Fibroblast of skin of abdomen (primary cell): ENCODE results near the gene SEC14L6.

Experiments used
- DNase-seq: peaks from one replicate; pipeline ENCODE4 v3.0.0-alpha.2; 2013

The SEC14L6 gene

GRCh38 chr22:30491381-30491780 is 55.2 kb downstream of the SEC14L6 start:
- DNase-seq, result no peak

DNA sequence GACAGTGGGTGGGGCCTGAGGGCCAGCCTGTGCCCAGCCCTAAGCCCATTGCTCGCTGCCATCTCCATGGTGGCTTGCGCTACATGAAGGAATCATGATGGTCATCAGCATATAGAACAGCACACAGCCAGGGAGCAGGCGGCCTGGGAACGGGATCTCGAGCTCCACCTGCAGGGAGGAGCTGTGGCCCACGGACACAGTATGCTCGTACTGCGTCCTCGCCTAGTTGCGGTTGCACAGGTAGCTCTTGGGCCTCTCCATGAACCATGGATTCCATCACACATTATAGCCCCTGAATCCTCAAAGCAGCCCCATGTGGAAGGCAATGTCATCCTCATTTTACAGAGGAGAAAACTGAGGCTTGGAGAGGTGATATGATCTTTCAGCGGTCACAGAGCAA is 56.1 kb downstream of the SEC14L6 start:
- DNase-seq, result no peak

DNA sequence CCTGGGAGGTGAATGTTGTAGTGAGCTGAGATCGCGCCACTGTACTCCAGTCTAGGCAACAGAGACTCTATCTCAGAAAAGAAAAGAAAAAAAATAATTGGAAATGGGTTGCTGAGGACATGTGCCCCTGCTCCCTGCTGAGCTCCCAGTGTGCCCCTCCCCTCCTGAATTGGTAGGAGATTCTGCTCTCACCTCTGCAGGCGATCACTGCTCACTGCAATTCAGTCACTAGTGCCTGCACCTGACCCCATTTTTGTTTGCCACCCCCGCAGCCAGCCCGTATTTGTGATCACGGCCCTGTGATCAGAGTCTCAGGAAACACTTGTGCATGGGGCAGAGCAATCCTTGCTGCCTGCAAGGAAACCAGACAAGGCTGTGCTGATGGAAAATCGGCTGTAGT is 58.4 kb downstream of the SEC14L6 start:
- no peak for DNase-seq

- no peak for DNase-seq
Measured at GRCh38 chr22:30486661-30487115, 59.9 kb downstream of the SEC14L6 start.

- DNase-seq, result no peak
Measured at GRCh38 chr22:30486118-30486517, 60.4 kb downstream of the SEC14L6 start.

GRCh38 chr22:30485362-30485988 is 61.1 kb downstream of the SEC14L6 start:
- DNase-seq, result peak; percentile 31

DNA sequence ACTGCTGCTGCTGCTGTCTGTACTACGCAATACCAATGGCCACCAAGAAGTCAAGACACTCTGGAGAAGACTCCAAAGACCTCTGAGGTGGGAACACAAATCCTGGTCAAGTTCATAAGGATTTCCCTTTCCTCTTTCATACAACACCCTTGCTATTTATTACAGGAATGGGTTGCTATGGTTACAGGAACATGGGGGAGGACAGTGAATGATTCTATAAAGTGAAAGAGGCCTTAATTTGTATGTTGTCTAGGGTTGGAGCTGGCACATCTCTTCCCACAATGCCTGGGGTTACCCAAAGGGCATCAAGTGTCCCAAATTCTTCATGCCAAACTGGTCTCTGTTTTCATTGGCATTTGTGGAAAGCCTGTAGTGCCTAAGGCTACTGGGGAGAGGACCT is 63.4 kb downstream of the SEC14L6 start:
- no peak for DNase-seq

- peak; percentile 22 for DNase-seq
Measured at GRCh38 chr22:30481711-30482110, 64.8 kb downstream of the SEC14L6 start.

- no peak for DNase-seq
Measured at GRCh38 chr22:30479981-30480380, 66.6 kb downstream of the SEC14L6 start.

- DNase-seq, result no peak
Measured at GRCh38 chr22:30474683-30475424, 71.7 kb downstream of the SEC14L6 start.

- DNase-seq, result no peak
Measured at GRCh38 chr22:30474121-30474520, 72.4 kb downstream of the SEC14L6 start.

DNA sequence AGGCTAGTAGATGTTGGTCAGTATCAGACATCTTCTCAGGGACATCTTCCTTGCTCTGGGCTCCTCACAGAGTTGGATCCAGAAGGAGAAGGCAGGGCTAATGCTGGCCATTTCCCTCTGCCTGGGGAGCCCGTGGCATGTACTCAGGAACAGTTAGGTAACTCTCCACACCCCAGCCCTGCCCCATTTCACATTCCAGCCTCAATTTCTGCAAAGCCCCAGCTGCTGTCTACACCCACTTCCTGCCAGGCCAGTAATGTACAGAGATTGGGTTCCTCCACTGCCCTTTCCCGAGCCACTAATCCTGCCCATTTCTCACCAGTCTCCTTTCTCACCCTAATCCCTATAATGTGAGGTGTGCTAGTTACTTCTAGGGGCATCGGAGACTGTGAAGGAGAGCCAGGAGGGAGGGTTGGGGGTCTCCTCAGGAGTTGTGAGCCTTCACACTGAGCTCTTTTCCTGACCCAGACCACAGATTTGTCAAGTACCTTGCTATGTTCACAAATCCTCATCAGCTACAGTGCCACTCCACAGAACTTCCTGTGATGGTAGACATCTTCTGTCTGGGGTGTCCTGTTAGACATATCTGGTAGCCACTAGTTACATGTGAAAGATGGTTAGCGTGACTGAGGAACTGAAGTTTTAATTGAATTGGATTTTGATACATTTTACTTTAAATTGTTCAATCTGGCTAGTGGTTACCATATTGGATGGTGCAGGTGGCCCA is 73.4 kb downstream of the SEC14L6 start:
- no peak for DNase-seq
